Motor neuron (in vitro differentiated cells): Measurements from ENCODE around the gene MPC1L. TPM values are rescaled to one million over a fixed set of nuclear protein-coding genes. Genes with fewer than 3 reads are reported as not detected.
"Not testable (repeated sequence)": the region's sequence is repeated elsewhere in the genome, so short reads cannot be mapped to it uniquely, and the experiment has no call there.

Experiments used
- ATAC-seq, 8 experiments: fragments of 200-7000 bp; cut with Tn5 transposase; replicated peaks in 6 of 8; 2 replicates each; pipeline ENCODE4 v1.8.0; 2021; ENCODE audit warnings: mild to moderate bottlenecking in 8 of 8, moderate library complexity in 8 of 8
- H3K27ac ChIP-seq, 2 donors: fragments of 250-450 bp; sonication (Bioruptor Pico); 2 replicates each; pipeline ENCODE4 v1.9.0; 2021; ENCODE audit warnings: antibody characterized with exemption in 2 of 2, mild to moderate bottlenecking in 2 of 2, moderate library complexity in 1 of 2
- H3K4me1 ChIP-seq, 2 donors: fragments of 250-450 bp; sonication (Bioruptor Pico); replicated peaks in 1 of 2; 2 replicates each; pipeline ENCODE4 v1.6.1; 2021; ENCODE audit warnings: antibody characterized with exemption in 2 of 2, mild to moderate bottlenecking in 2 of 2, moderate library complexity in 1 of 2
- H3K4me3 ChIP-seq, 5 donors: fragments of 250-450 bp; sonication (Bioruptor Pico); 2 replicates each; pipeline ENCODE4 v1.9.0; 2021; ENCODE audit warnings: antibody characterized with exemption in 5 of 5, mild to moderate bottlenecking in 5 of 5, moderate library complexity in 4 of 5
- WGBS, 10 experiments: fragments of 450-650 bp; shearing (Covaris generic); methylation state at CpG; one replicate each; pipeline ENCODE4 v1.0.0; 2022; 5-methylcytosine and 5-hydroxymethylcytosine counted together
- in situ Hi-C, 9 experiments: fragments of 400-800 bp; cut with MboI; loops; one replicate each; pipeline ENCODE4 v1.15.0; 2021; ENCODE audit warnings: low sequenced_read_pairs in 9 of 9, low pct_unique_long_range_greater_than_20kb in 2 of 9; ENCODE audit not compliant: unreplicated experiment in 9 of 9
- total RNA-seq, 8 experiments: library from RNA; unstranded; fragments of 300-600 nt; gene quantifications; 2 replicates each; pipeline versions ENCODE4 v1.2.3 to v1.2.4, GENCODE V29; 2022

The MPC1L gene
- total RNA-seq, 8 experiments from 2014 or later = not detected

DNA sequence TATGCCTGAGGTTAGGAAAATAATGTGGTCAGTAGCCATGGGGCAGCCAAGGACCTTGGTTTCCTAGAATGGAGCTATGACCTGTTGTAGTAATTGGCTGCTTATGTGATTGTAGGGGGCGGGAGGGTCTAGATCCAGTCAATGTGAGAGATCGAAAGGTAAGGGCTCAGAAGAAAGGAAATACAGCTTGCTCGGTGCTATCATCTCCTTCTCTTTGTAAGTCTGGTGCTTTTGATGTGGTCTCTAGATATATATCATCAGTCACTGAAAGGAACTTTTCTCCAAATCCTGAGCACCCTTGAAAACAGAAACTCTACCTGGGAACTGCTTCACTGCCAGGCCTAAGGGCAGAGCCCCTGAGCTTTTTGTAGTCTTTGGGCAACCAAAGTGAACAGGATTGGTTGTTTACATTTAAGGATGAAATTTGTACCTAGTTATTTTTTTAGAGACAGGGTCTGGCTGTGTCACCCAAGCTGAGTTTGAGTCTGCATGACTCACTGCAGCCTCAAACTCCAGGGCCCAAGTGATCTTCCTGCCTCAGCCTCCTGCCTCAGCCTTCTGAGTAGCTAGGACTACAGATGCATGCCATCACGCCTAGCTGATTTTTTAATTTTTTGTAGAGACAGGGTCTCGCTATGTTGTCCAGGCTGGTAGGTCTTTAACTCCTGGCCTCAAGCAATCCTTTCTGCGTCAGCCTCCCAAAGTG, 33.5 kb upstream of the MPC1L start:
- H3K27ac ChIP-seq, in situ Hi-C loops, ATAC-seq, H3K4me3 ChIP-seq, H3K4me1 ChIP-seq: not testable (repeated sequence)
- WGBS, 10 experiments = 80 to 100% (median 88%) methylated on average over 1 to 4 of the region's 6 CpGs; no CpG with 5 or more reads in 7 of the 10 experiments

DNA sequence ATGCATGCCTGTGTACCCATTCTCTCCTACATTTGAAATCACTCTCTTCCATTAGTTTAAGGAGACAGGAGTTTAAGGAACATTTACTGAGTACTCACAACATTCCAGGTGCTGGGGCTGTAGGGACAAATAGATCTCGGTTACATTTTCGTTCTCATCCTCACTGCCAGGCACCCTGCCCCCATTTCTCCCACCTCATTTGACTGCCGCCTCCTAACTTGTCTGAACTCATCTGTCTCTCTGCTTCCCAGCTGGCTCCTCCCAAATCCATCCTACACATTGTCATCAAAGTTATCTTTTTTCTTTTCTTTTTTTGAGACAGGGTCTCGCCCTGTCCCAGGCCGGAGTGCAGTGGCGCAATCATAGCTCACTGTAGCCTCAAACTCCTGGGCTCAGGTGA, 19.8 kb upstream of the MPC1L start:
- WGBS, 10 experiments = 82 to 92% (median 90%) methylated on average over 2 to 6 of the region's 6 CpGs; no CpG with 5 or more reads in 7 of the 10 experiments
- Histone ChIP-seq H3K4me1 (no peaks in the 10 kb centered on the region), H3K4me3 (no peak overlapping the region), H3K27ac (no peak overlapping the region)
- no peak for ATAC-seq
- in situ Hi-C loops = no loop called here

DNA sequence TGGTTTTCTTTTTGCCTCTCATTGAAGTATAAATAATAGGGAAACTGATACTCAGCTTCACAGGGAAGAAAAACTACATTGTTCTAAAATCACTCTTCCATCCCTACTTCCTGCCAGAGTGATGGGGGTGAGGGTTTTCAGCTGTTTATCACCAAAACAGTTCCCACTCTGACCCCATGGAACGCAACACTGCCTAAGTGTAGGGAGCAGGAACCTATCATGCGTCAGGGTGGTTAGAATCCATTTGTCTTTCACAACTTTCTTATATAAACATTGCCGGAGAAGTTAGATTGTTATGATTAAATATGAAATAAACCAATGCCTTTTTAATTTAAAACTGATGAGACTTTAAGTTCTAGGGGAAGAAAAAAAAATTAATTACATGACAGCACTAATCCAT, 15.8 kb upstream of the MPC1L start:
- WGBS, 10 experiments = 45 to 100% (median 83%) methylated on average over 1 to 3 of the region's 3 CpGs; no CpG with 5 or more reads in 7 of the 10 experiments
- Histone ChIP-seq H3K27ac (no peak overlapping the region), H3K4me1 (no peaks in the 10 kb centered on the region), H3K4me3 (no peak overlapping the region)
- no peak for ATAC-seq
- in situ Hi-C loops = no loop called here

DNA sequence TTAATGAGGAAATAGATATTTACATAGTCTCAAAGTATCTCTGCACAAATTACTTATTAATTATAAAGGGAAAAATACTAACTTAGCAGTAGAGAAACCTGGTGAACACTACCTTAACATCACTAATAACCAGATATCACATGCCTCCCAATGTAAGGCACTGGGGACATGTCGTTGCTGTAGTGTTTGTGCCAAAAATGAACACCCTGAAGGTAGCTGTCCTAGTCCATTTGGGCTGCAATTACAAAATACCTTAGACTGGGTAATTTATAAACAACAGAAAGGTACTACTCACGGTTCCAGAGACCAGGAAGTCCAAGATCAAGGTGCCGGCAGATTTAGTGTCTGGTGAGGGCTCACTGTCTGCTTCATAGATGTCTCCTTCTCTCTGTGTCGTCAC, 10.7 kb upstream of the MPC1L start:
- H3K4me1 ChIP-seq = no peaks in the 10 kb centered on the region
- in situ Hi-C loops = no loop called here
- no peak overlapping the region for H3K27ac ChIP-seq
- ATAC-seq = no peak
- no peak overlapping the region for H3K4me3 ChIP-seq
- 0 to 66% methylated on average over 1 to 3 of the region's 4 CpGs; no CpG with 5 or more reads in 8 of the 10 experiments for WGBS, 10 experiments

DNA sequence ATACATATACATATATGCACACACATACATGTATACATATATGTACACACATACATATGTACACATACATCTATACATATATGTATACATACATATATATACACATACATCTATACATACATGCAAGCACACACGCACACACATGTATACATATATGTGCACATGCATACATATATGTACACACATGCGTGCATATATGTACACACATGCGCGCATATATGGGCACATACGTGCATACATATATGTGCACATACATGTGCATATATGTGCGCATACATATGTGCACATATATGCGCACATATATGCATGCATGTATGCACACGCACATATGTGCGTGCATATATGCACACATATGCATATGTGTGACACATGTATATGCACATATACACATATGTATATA, 7.3 kb upstream of the MPC1L start:
- ATAC-seq = no peak
- no peak overlapping the region for H3K4me3 ChIP-seq
- WGBS, 10 experiments = 74% methylated on average over 6 of the region's 9 CpGs; no CpG with 5 or more reads in 9 of the 10 experiments

DNA sequence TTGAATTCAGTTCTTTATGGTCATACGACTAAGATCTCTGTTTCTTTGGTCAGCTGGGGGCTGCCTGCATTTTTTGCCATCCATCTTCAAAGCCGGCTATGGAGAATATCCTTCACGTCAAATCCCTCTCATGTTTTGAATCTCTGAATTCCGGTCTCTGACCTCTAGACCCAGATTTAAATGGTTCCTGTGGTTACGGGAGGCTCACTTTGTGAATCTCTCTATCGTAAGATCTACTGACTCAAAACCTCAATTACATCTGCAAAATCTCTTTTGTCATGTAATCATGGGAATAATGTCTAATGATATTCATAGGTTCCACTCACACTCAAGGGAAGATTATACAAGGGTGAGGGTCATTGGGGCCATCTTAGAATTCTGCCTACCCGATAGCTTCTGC, 5.7 kb upstream of the MPC1L start:
- 37 to 100% (median 61%) methylated on average over 1 to 6 of the region's 7 CpGs; no CpG with 5 or more reads in 5 of the 10 experiments for WGBS, 10 experiments
- ATAC-seq = no peak
- in situ Hi-C loops = no loop called here
- Histone ChIP-seq H3K4me1 (no peaks in the 10 kb centered on the region), H3K27ac (no peak overlapping the region), H3K4me3 (no peak overlapping the region)

More for the DNA sequence above, 7.3 kb upstream of the MPC1L start:
- Histone ChIP-seq H3K27ac (no peak overlapping the region), H3K4me1 (no peaks in the 10 kb centered on the region)
- in situ Hi-C loops = no loop called here

DNA sequence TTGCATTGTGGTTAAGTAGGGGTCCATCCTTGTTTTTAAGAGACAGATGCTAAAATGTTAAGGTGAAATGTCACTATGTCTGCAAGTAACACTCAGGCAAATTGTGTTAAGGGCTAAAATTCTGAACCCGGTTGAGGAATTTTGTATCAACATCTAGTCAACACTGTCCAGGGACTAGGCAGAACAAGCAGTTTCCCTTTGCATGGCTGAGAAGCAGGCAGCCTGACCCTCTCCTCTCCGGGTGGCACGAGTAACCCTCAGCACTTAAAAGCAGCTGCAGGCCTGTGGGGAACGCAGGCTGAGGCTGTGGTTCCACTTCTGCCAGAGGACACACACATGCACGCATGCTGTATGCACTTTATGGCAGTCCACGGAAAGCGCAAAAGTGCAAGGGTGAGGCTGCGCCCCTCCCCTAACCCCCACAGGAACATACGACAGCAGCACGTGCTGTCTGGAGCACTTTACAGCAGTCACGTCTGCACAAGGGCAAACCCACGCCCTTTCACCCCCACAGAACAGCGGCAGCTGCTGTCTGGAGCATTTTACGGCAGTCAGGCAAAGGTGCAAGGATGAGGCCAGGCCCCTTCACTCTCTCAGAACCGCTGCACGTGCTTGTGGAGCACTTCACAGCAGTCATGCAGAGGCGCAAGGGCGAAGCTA, 619 bp upstream of the MPC1L start:
- in situ Hi-C loops = no loop called here
- ATAC-seq = peak in 1 of 8 experiments; percentile 67
- WGBS, 10 experiments = 72 to 74% methylated on average over 4 to 6 of the region's 18 CpGs; no CpG with 5 or more reads in 8 of the 10 experiments
- Histone ChIP-seq H3K27ac (no peak overlapping the region), H3K4me1 (no peaks in the 10 kb centered on the region), H3K4me3 (no peak overlapping the region)

DNA sequence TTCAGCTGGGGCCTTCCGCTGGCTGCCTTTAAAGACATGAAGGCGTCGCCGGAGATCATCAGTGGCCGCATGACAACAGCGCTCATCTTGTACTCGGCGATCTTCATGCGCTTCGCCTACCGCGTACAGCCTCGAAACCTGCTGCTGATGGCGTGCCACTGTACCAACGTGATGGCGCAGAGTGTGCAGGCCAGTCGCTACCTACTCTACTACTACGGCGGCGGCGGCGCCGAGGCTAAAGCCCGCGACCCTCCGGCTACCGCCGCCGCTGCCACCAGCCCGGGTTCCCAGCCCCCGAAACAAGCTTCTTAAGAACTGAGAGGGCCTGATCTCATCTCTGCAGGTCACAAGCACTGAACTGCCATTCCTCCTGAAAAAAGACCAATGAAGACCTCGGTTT, 437 bp downstream of the MPC1L start:
- no peak overlapping the region for H3K4me3 ChIP-seq
- H3K27ac ChIP-seq = no peak overlapping the region
- in situ Hi-C loops = no loop called here
- ATAC-seq = no peak
- WGBS, 10 experiments = 92 to 100% (median 97%) methylated on average over 1 to 15 of the region's 32 CpGs; no CpG with 5 or more reads in 7 of the 10 experiments
- H3K4me1 ChIP-seq = no peaks in the 10 kb centered on the region

DNA sequence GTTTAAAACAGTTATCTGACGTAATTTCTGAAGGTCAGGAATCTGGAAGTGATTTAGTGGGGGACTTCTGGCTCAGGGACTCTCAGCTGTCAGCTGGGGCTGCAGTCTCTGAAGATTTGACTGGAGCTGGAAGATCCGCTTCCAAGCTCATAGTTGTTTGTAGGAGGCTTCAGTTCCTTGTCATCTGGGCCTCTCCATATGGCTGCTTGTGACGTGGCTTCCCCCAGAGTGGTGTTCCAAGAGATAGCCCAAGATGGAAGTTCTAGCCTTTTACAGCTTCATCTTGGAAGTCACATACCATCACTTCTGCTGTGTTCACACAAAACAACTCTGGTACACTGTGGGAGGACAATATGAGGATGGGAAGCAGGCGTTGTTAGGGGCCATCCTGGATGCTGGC, 2.1 kb downstream of the MPC1L start:
- in situ Hi-C loops = no loop called here
- Histone ChIP-seq H3K4me3 (no peak overlapping the region), H3K27ac (no peak overlapping the region), H3K4me1 (no peaks in the 10 kb centered on the region)
- 66 to 100% (median 90%) methylated on average over 1 to 4 of the region's 4 CpGs; no CpG with 5 or more reads in 6 of the 10 experiments for WGBS, 10 experiments
- ATAC-seq = no peak

DNA sequence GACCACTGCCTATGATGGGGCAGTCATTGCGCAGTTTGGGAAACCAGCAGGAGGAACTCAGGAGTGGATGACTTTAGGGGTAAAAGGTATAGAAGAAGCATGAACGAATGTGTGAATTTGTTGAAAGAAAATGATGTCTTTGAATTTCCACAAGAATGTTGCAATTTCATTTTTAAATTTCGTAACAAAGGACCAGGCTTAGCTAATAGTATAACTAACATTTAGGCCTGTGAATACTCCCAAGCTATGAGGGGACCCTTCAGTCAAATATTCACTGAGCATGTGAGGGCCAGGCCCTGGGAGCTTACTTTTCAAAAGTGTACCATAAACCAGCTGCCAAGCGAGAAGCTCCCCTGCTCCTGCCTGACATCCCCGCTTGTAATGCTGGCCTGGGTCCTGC, 5.3 kb downstream of the MPC1L start:
- no peak overlapping the region for H3K4me3 ChIP-seq
- ATAC-seq = no peak
- H3K27ac ChIP-seq = no peak overlapping the region
- H3K4me1 ChIP-seq = no peaks in the 10 kb centered on the region
- 69 to 100% (median 100%) methylated on average over 1 to 5 of the region's 5 CpGs; no CpG with 5 or more reads in 5 of the 10 experiments for WGBS, 10 experiments
- in situ Hi-C loops = no loop called here

DNA sequence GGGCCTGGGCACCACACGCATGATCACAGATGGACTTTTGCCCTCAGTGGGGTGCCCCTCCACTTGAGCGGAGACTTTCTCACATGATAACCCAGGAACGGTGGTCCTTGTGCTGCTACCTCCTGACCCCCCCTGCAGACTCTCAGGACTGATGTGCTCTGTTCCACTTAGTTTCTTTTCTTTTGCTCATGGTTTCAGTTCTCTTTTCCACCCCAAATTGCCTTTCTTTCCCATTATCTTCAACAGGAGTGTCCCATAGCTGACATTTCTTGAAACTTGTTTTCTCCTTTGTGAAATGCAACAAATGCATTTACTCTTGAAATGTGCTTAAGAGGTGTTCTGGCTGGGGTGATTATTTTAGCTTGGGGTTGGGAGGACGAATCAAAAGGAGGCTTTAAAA, 9.0 kb downstream of the MPC1L start:
- 78 to 100% (median 100%) methylated on average over 1 to 2 of the region's 4 CpGs; no CpG with 5 or more reads in 4 of the 10 experiments for WGBS, 10 experiments
- Histone ChIP-seq H3K27ac (no peak overlapping the region), H3K4me1 (no peaks in the 10 kb centered on the region), H3K4me3 (no peak overlapping the region)
- in situ Hi-C loops = no loop called here
- ATAC-seq = no peak

DNA sequence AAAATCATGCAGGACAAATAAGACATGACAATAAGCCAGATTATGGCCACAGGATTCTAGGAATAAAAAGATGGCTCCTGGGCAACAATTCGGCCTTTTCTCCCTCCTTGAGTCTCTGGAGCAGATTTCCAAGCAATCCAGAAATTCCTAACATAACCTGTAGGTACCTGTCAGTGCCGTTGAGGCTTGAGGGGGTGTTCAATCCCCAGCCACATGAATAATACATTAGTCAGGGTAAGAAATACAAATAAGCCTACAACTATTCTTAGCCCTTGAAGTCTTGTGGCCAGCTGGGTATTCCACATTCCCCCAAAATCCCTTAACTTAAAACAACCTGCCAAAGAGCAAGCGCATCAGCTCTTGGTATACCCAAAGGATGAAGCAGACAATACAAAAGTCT, 14.5 kb downstream of the MPC1L start:
- ATAC-seq = no peak
- 81 to 100% (median 90%) methylated on average over 1 to 2 of the region's 3 CpGs; no CpG with 5 or more reads in 7 of the 10 experiments for WGBS, 10 experiments
- no peak overlapping the region for H3K4me3 ChIP-seq
- no peaks in the 10 kb centered on the region for H3K4me1 ChIP-seq
- in situ Hi-C loops = no loop called here
- no peak overlapping the region for H3K27ac ChIP-seq

DNA sequence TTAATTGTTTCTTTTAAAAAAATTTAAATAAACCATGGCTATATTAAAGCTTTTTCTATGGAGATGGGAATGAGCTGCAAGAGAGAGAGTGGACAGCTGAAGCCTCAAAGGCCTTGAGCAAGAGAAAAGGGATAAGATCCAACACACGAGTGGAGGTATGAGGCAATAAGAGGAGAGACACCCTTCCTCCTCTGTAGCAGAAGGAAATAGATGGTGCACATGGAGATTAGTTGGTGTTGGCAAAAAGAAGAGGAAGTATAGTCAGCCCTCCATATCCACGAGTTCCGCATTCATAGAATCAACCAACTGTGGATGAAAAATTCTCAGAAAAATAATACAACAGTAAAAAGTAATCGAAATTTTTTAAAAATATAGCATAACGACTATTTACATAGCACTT, 20.9 kb downstream of the MPC1L start:
- Histone ChIP-seq H3K4me1 (peaks cover 0 to 4% of the 10 kb centered on the region in 2 donors), H3K4me3 (no peak overlapping the region), H3K27ac (no peak overlapping the region)
- 25 to 83% (median 59%) methylated on average over 1 to 5 of the region's 5 CpGs; no CpG with 5 or more reads in 5 of the 10 experiments for WGBS, 10 experiments
- in situ Hi-C loops = no loop called here
- no peak for ATAC-seq
